Measurements from ENCODE around the gene POMT2. TPM values are rescaled to one million over a fixed set of nuclear protein-coding genes. Genes with fewer than 3 reads are reported as not detected.

POMT2 gene
- total RNA-seq, 1 donor from 2014 or later = 41.5 TPM

GRCh38 chr14:77238996-77239395 is 81.7 kb downstream of the POMT2 start:
- Mint-ChIP-seq H3K4me1 (ENCODE audit: low read depth, unreplicated experiment) (peaks cover 7% of the 10 kb centered on the region), H3K36me3 (ENCODE audit: unreplicated experiment) (peaks cover 4% of the 10 kb centered on the region), H3K4me3 (ENCODE audit: unreplicated experiment) (no peak overlapping the region), H3K27ac (ENCODE audit: unreplicated experiment) (no peak overlapping the region), H3K27me3 (ENCODE audit: unreplicated experiment) (peaks cover 8% of the 10 kb centered on the region), H3K9me3 (ENCODE audit: unreplicated experiment) (peaks cover 5% of the 10 kb centered on the region)
- DNase-seq = no peak
- no peak for TF ChIP-seq CTCF (IDR thresholded peaks at IDR 0.05; ENCODE audit: partially characterized antibody, unreplicated experiment)

DNA sequence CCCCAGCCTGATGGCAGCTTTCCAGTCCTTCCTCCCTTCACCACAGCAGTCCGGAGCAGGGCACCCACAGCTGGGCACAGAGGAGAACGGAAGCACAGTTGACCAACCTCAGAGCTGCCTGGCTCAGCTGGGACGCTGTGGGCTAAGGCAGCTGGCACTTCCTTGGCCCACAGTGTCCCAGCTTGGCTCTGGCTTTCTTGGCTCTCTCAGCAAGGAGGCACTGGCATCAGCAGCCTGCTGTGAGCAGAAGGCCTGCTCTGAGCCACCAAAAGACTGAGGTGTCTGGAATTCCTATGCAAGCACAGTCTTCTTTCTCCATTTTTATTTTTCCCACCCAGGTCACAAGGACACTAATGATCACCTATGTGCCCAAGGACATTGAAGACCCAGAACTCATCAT is 82.3 kb downstream of the POMT2 start:
- peaks cover 8% of the 10 kb centered on the region for H3K27me3 Mint-ChIP-seq (ENCODE audit: unreplicated experiment)
- no peak overlapping the region for H3K27ac Mint-ChIP-seq (ENCODE audit: unreplicated experiment)
- no peak for TF ChIP-seq CTCF (IDR thresholded peaks at IDR 0.05; ENCODE audit: partially characterized antibody, unreplicated experiment)
- H3K36me3 Mint-ChIP-seq (ENCODE audit: unreplicated experiment) = no peaks in the 10 kb centered on the region
- no peak for DNase-seq
- peaks cover 7% of the 10 kb centered on the region for H3K4me1 Mint-ChIP-seq (ENCODE audit: low read depth, unreplicated experiment)
- H3K4me3 Mint-ChIP-seq (ENCODE audit: unreplicated experiment) = no peak overlapping the region
- peaks cover 5% of the 10 kb centered on the region for H3K9me3 Mint-ChIP-seq (ENCODE audit: unreplicated experiment)

DNA sequence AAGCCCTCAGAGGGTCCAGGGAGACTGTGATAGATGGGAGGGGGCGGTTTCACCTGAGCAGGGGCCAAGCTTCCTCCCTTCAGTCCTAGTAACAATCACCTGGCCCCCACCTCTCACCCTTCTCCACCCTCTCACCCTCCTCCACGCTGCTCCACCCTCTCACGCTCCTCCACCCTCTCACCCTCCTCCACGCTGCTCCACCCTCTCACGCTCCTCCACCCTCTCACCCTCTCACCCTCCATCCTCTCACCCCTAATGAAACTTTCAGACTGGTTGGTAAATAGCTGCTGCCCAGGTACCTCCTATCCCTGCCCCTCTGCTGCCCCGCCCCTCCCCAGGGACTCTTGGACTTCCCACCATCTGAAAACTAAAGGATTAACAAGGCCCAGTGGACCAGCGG is 83.9 kb downstream of the POMT2 start:
- Mint-ChIP-seq H3K4me3 (ENCODE audit: unreplicated experiment) (no peak overlapping the region), H3K27me3 (ENCODE audit: unreplicated experiment) (peaks cover 5% of the 10 kb centered on the region), H3K27ac (ENCODE audit: unreplicated experiment) (no peak overlapping the region), H3K4me1 (ENCODE audit: low read depth, unreplicated experiment) (peaks cover 7% of the 10 kb centered on the region), H3K9me3 (ENCODE audit: unreplicated experiment) (peaks cover 5% of the 10 kb centered on the region), H3K36me3 (ENCODE audit: unreplicated experiment) (no peaks in the 10 kb centered on the region)
- TF ChIP-seq CTCF (IDR thresholded peaks at IDR 0.05; ENCODE audit: partially characterized antibody, unreplicated experiment) = no peak
- DNase-seq = no peak

GRCh38 chr14:77231721-77232120 is 89.0 kb downstream of the POMT2 start:
- no peak overlapping the region for H3K27ac Mint-ChIP-seq (ENCODE audit: unreplicated experiment)
- peaks cover 2% of the 10 kb centered on the region for H3K9me3 Mint-ChIP-seq (ENCODE audit: unreplicated experiment)
- peaks cover 6% of the 10 kb centered on the region for H3K36me3 Mint-ChIP-seq (ENCODE audit: unreplicated experiment)
- TF ChIP-seq CTCF (IDR thresholded peaks at IDR 0.05; ENCODE audit: partially characterized antibody, unreplicated experiment) = no peak
- H3K4me1 Mint-ChIP-seq (ENCODE audit: low read depth, unreplicated experiment) = no peaks in the 10 kb centered on the region
- H3K4me3 Mint-ChIP-seq (ENCODE audit: unreplicated experiment) = no peak overlapping the region
- peaks cover 2% of the 10 kb centered on the region for H3K27me3 Mint-ChIP-seq (ENCODE audit: unreplicated experiment)
- DNase-seq = no peak

DNA sequence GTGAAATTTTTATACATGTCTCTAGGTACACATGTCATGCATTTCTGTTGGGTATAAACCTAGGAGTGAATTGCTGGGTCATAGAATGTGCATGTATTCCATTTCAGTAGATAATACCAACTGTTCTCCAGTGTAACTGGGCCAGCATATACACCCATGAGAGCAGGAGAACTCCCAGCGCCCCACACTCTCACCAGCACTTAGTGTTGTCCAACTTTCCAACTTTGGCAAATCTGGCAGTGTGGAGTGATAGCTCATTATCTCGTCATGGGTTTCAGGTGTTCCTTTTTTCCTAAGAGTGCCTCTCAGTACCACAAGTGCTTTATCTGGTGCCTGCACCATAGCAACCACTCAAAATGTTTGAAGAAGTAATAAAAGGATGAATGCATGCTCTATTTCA is 89.8 kb downstream of the POMT2 start:
- no peak for DNase-seq
- peaks cover 6% of the 10 kb centered on the region for H3K36me3 Mint-ChIP-seq (ENCODE audit: unreplicated experiment)
- H3K4me1 Mint-ChIP-seq (ENCODE audit: low read depth, unreplicated experiment) = peaks cover 5% of the 10 kb centered on the region
- TF ChIP-seq CTCF (IDR thresholded peaks at IDR 0.05; ENCODE audit: partially characterized antibody, unreplicated experiment) = no peak
- H3K4me3 Mint-ChIP-seq (ENCODE audit: unreplicated experiment) = no peak overlapping the region
- peaks cover 6% of the 10 kb centered on the region for H3K9me3 Mint-ChIP-seq (ENCODE audit: unreplicated experiment)
- H3K27me3 Mint-ChIP-seq (ENCODE audit: unreplicated experiment) = peaks cover 4% of the 10 kb centered on the region
- H3K27ac Mint-ChIP-seq (ENCODE audit: unreplicated experiment) = no peak overlapping the region

All from glutamatergic neuron (in vitro differentiated cells).